Right lobe of liver (tissue), 6 donors: ENCODE results near the gene DUSP2. TPM values are rescaled to one million over a fixed set of nuclear protein-coding genes. Genes with fewer than 3 reads are reported as not detected.
A peak's percentile ranks its signal among the peaks of the same experiment; 100 is the strongest.

Experiments used
- ATAC-seq, 4 donors: fragments of 200-7000 bp; cut with Tn5 transposase; one replicate each; pipeline ENCODE4 v1.9.1; 2020; ENCODE audit warnings: mild to moderate bottlenecking in 4 of 4, moderate library complexity in 4 of 4
- DNase-seq, 3 donors: peaks; one replicate each; pipeline ENCODE4 v3.0.0-alpha.2; 2020
- H3K27ac ChIP-seq, 3 donors: fragments of 200-600 bp; one replicate each; pipeline ENCODE4 v1.8.0; 2022
- H3K27me3 ChIP-seq, 2 donors: fragments of 200-600 bp; one replicate each; pipeline ENCODE4 v1.8.0; 2022
- H3K36me3 ChIP-seq, 4 donors: fragments of 200-600 bp; sonication (generic) in 1 of 4; one replicate each; pipeline versions ENCODE4 v1.5.1 to v1.8.0; 2017 to 2022; ENCODE audit warnings: control low read depth in 1 of 4
- H3K4me1 ChIP-seq, 4 donors: fragments of 200-600 bp; sonication (generic) in 1 of 4; one replicate each; pipeline versions ENCODE4 v1.5.1 to v1.8.0; 2017 to 2022; ENCODE audit warnings: control low read depth in 1 of 4
- H3K4me3 ChIP-seq, 3 donors: fragments of 200-600 bp; one replicate each; pipeline ENCODE4 v1.8.0; 2022
- H3K9me3 ChIP-seq, 4 donors: fragments of 200-600 bp; sonication (generic) in 1 of 4; one replicate each; pipeline versions ENCODE4 v1.5.1 to v1.8.0; 2017 to 2022; ENCODE audit warnings: control low read depth in 1 of 4
- POLR2A ChIP-seq: fragments of 450-650 bp; IDR thresholded peaks from one replicate; pipeline ENCODE4 v1.6.1; 2017; ENCODE audit warnings: antibody characterized with exemption, mild to moderate bottlenecking
- WGBS: methylation state at CpG from one replicate; pipeline ENCODE4 v1.1.6; 2018; ENCODE audit warnings: low coverage, low lambda C conversion rate; ENCODE audit not compliant: insufficient coverage; ENCODE audit errors: missing lambda C conversion rate; 5-methylcytosine and 5-hydroxymethylcytosine counted together
- intact Hi-C, 2 donors: fragments of 100-400 bp; cut with DNase I; formaldehyde crosslinking; loops; one replicate each; pipeline versions ENCODE4 v1.11.2 to v1.14.1; 2022
- long read RNA-seq: library from polyadenylated mRNA; unstranded; transcript quantifications from one replicate; pipeline ENCODE4 v2.0.0, GENCODE V29; 2019
- total RNA-seq, 6 experiments: library from RNA; depleted of rRNA in 2 of 6; stranded (reverse); fragments of >200 nt in 2 of 6; fragmentation: NEBNext Ultra II Directional in 3 of 6; extraction: Animal tissue kit (Norgen Biotek cat#: 25700) in 3 of 6; gene quantifications; one replicate each; pipeline versions ENCODE4 v1.1.0 to v1.2.4, GENCODE V29; 2016 to 2023
- TF ChIP-seq, protein P1 (sequence below), 4 donors: fragments of 200-600 bp in 3 of 4; fragments of 450-650 bp in 1 of 4; IDR thresholded peaks; one replicate each; pipeline versions ENCODE4 v1.5.1 to v1.8.0; 2016 to 2022; ENCODE audit warnings: antibody characterized with exemption in 4 of 4, mild to moderate bottlenecking in 2 of 4
- donor health status: DM: no; HTN: yes; CAD: no.
- donor health status: DM: no; HTN: no; CAD: no.
- donor health status: DM: no; HTN: no; CAD: no.
- donor health status: DM: no; HTN: yes; CAD: no.
- donor health status: DM: no; HTN: yes; CAD: no.

DUSP2 gene
- 1 to 10 TPM in 5 of 6 experiments, under 1 TPM in 1; 0.44 to 2.5 (median 1.2) TPM for total RNA-seq
- long read RNA-seq = 0 reads

DNA sequence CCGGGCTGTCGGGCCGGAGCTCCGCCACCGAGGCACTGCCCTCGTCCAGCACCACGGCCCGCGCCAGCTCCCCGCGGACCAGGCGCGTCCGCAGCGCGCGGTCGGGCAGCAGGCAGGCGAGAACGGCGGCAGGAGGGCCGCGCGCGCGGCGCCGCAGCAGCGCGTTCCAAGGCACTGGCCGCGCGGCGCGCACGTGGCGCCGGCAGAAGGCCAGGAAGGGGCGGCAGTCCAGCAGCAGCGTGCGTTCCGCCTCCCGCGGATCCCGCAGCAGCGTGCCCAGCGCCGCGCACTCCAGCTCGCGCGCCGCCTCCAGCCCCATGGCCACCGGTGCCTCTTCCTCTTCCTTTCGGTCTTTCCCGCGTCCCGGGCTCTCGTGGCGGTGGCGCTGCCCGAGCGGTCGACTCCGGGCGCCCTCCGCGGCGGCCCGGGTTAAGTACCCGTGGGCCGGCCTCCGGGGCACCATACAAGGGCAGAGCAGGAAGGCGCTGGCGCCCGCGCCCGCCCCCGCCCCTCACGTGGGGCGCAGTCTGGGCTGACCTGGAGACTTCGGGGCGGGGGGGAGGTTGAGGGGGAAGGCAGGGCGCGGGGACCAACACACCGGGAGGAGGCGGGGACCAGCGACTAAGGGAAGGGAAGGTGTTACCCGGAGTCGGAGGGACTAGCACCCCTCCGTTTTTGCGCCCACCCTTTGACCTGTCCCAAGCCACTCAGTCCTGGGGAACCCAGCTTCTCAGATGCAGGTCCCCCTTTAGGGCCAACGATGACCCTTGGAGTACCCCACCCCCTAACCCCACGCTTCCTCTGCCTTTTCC is at the start of gene DUSP2:
Gene DUSP2, minus strand, starts transcription at position 405 of the 812 bp plus-strand sequence. Its CDS starts 86 bp downstream, at position 319.
- Histone ChIP-seq H3K27me3 (no peaks in the 10 kb centered on the region), H3K27ac (peak within 1 kb of the TSS in 2 of 3 donors; percentile 22 to 53), H3K9me3 (no peaks in the 10 kb centered on the region), H3K36me3 (no peaks in the 10 kb centered on the region), H3K4me3 (peak within 1 kb of the TSS; percentile 38 to 65 (median 56)), H3K4me1 (no peaks in the 10 kb centered on the region)
- intact Hi-C loops = no loop called here
- peak; percentile 79 for TF ChIP-seq POLR2A
- TF ChIP-seq, protein P1, sequence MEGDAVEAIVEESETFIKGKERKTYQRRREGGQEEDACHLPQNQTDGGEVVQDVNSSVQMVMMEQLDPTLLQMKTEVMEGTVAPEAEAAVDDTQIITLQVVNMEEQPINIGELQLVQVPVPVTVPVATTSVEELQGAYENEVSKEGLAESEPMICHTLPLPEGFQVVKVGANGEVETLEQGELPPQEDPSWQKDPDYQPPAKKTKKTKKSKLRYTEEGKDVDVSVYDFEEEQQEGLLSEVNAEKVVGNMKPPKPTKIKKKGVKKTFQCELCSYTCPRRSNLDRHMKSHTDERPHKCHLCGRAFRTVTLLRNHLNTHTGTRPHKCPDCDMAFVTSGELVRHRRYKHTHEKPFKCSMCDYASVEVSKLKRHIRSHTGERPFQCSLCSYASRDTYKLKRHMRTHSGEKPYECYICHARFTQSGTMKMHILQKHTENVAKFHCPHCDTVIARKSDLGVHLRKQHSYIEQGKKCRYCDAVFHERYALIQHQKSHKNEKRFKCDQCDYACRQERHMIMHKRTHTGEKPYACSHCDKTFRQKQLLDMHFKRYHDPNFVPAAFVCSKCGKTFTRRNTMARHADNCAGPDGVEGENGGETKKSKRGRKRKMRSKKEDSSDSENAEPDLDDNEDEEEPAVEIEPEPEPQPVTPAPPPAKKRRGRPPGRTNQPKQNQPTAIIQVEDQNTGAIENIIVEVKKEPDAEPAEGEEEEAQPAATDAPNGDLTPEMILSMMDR (IDR thresholded peaks at IDR 0.05) = no peak
- peak; percentile 74 to 80 (median 77) for ATAC-seq
- DNase-seq = peak; percentile 74 to 83 (median 77)
- WGBS = 22% methylated on average over 7 of the region's 94 CpGs

DNA sequence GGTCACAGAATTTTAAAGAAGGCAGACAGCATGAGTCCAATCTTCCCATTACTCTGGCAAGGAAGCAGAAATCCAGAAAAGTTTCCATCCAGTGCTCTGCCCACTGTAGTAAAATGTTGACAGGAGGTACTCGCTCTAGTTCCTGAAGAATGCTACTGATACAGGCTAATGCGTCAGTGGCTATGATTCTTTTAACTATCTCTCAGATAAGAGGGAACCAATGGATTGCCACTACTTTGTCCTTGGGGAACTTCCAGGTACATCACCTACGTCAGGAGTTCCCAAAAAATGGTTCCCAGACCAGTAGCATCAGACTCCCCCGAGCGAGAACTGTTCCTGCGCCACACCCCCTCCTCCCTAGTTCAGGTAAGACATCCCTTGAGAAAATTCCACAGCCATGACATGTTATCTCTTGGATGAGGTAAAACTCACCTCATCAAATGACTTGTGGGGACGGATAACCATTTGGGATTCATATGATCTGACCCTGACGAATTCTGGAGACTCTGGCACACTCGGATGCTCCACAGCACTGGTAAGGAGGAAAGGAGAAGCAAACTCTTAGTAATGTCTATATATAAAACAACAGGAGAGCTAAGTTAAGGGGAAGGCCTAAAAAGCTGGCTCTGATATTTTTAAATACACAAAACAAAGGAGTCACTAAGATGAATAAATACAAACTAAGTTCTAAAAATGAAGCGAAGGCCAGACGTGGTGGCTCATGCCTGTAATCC is 46.9 kb upstream of the DUSP2 start:
- H3K4me3 ChIP-seq = no peak overlapping the region
- DNase-seq = no peak
- no peak for TF ChIP-seq POLR2A
- H3K27me3 ChIP-seq = no peaks in the 10 kb centered on the region
- H3K4me1 ChIP-seq = peaks cover 0 to 14% (median 0%) of the 10 kb centered on the region in 4 donors
- ATAC-seq = no peak
- peaks cover 5 to 75% (median 34%) of the 10 kb centered on the region in 4 donors for H3K36me3 ChIP-seq
- no peaks in the 10 kb centered on the region for H3K9me3 ChIP-seq
- intact Hi-C loops = no loop called here
- 93% methylated on average over 7 of the region's 11 CpGs for WGBS
- H3K27ac ChIP-seq = no peak overlapping the region

GRCh38 chr2:96188821-96189526 is 43.7 kb upstream of the DUSP2 start:
- Histone ChIP-seq H3K4me1 (no peaks in the 10 kb centered on the region), H3K9me3 (no peaks in the 10 kb centered on the region), H3K36me3 (peaks cover 5 to 93% (median 39%) of the 10 kb centered on the region in 4 donors), H3K4me3 (no peak overlapping the region), H3K27me3 (no peaks in the 10 kb centered on the region), H3K27ac (no peak overlapping the region)
- no peak for ATAC-seq
- 93% methylated on average over 9 of the region's 12 CpGs for WGBS
- TF ChIP-seq POLR2A = no peak
- TF ChIP-seq, protein P1 (IDR thresholded peaks at IDR 0.05) = no peak
- intact Hi-C loops = no loop called here
- DNase-seq = no peak

GRCh38 chr2:96186562-96186961 is 41.3 kb upstream of the DUSP2 start:
- H3K27ac ChIP-seq = no peak overlapping the region
- WGBS = 83% methylated on average over 5 of the region's 5 CpGs
- DNase-seq = no peak
- H3K9me3 ChIP-seq = no peaks in the 10 kb centered on the region
- ATAC-seq = no peak
- intact Hi-C loops = no loop called here
- TF ChIP-seq POLR2A = no peak
- H3K27me3 ChIP-seq = no peaks in the 10 kb centered on the region
- H3K4me3 ChIP-seq = no peak overlapping the region
- peaks cover 0 to 74% (median 24%) of the 10 kb centered on the region in 4 donors for H3K36me3 ChIP-seq
- no peaks in the 10 kb centered on the region for H3K4me1 ChIP-seq

DNA sequence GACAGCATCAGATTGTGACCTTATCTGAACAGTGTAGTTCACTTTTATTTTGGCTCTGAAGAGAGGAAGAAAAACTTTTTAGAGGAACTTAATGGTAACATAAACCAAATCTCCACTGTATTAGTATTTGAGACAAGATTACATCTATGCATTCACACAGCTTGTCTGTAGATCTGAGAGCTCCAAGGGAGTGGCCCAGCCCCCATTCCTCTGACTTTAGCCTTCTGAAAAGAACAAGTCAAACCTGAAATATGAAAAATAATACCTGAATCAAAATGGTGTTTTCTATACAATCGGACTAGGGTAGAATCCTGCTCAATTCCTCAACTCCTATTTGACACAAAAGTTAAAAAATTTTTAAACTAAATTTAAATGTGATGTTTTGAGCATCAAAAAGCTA is 40.3 kb upstream of the DUSP2 start:
- no peak overlapping the region for H3K27ac ChIP-seq
- no peaks in the 10 kb centered on the region for H3K9me3 ChIP-seq
- 92% methylated on average over 1 of the region's 1 CpG for WGBS
- peaks cover 0 to 63% (median 18%) of the 10 kb centered on the region in 4 donors for H3K36me3 ChIP-seq
- TF ChIP-seq, protein P1 (IDR thresholded peaks at IDR 0.05) = no peak
- TF ChIP-seq POLR2A = no peak
- no peaks in the 10 kb centered on the region for H3K27me3 ChIP-seq
- no peaks in the 10 kb centered on the region for H3K4me1 ChIP-seq
- ATAC-seq = peak in 1 of 4 donors; percentile 50
- DNase-seq = no peak
- intact Hi-C loops = no loop called here
- H3K4me3 ChIP-seq = no peak overlapping the region
